ENCODE results near the gene MON1B. TPM values are rescaled to one million over a fixed set of nuclear protein-coding genes. Genes with fewer than 3 reads are reported as not detected.

The MON1B gene
- total RNA-seq, 1 experiment from 2014 or later: 48.0 TPM

GRCh38 chr16:77193377-77193776 is 2.4 kb downstream of the MON1B start:
- Histone ChIP-seq H3K23ac (ENCODE audit: insufficient read length, low read depth, low read length) (no peak overlapping the region), H2BK20ac (ENCODE audit: low read depth, low read length, poor library complexity, severe bottlenecking) (no peak overlapping the region), H3K79me1 (ENCODE audit: insufficient read depth, low read depth, low read length, poor library complexity, severe bottlenecking) (peaks cover 11% of the 10 kb centered on the region), H4K5ac (ENCODE audit: insufficient read length, low read depth, low read length) (no peak overlapping the region), H3K79me2 (ENCODE audit: insufficient read depth, low read length) (peaks cover 10% of the 10 kb centered on the region; the same call in 1 of the 2 replicates), H2BK15ac (ENCODE audit: low read depth, low read length) (no peak overlapping the region), H4K8ac (replicated peaks; ENCODE audit: insufficient read length, low read depth, low read length) (no peak overlapping the region), H2BK5ac (ENCODE audit: insufficient read length, low read length) (no peak overlapping the region), H2AK5ac (ENCODE audit: insufficient read length, low read length) (no peak overlapping the region), H3K4me2 (ENCODE audit: insufficient read depth, insufficient read length, low read length) (no peak overlapping the region), H2BK120ac (ENCODE audit: low read depth, low read length, poor library complexity, severe bottlenecking) (no peak overlapping the region), H3K23me2 (ENCODE audit: insufficient read length, low read depth, low read length, poor library complexity, severe bottlenecking) (peaks cover 8% of the 10 kb centered on the region), H4K20me1 (ENCODE audit: control insufficient read depth, insufficient read depth, insufficient read length) (no peaks in the 10 kb centered on the region), H3K4me1 (ENCODE audit: insufficient read depth, low read length) (no peaks in the 10 kb centered on the region), H3K56ac (ENCODE audit: insufficient read length, low read depth, low read length) (no peak overlapping the region), H4K91ac (ENCODE audit: insufficient read length, low read depth, low read length) (no peak overlapping the region), H3T11ph (ENCODE audit: low read length) (no peak overlapping the region), H2BK12ac (ENCODE audit: insufficient read length, low read depth, low read length) (no peak overlapping the region), H3K14ac (ENCODE audit: insufficient read depth, low read length) (no peak overlapping the region), H3K9ac (ENCODE audit: extremely low read depth, insufficient read length, low read length) (no peak overlapping the region), H3K27me3 (ENCODE audit: insufficient read depth, low read length) (no peaks in the 10 kb centered on the region; the same call in 1 of the 2 replicates), H3K4ac (ENCODE audit: low read depth, low read length) (no peak overlapping the region), H3K9me3 (ENCODE audit: control insufficient read depth, low read depth, low read length) (no peaks in the 10 kb centered on the region), H2AFZ (ENCODE audit: low read length) (no peak overlapping the region), H3K18ac (ENCODE audit: insufficient read length, low read depth, low read length) (no peak overlapping the region), H3K27ac (ENCODE audit: insufficient read length, low read depth, low read length) (no peak overlapping the region)
- Mint-ChIP-seq H3K27me3 (ENCODE audit: low read depth) (peaks cover 3% of the 10 kb centered on the region; the same call in 1 of the 2 replicates), H3K4me3 (no peak overlapping the region; a peak in 1 of 5 replicates), H3K4me1 (peaks cover 12 to 23% of the 10 kb centered on the region in 2 experiments), H3K36me3 (ENCODE audit: insufficient read depth in 1 of 3, low read depth in 3 of 3) (peaks cover 13 to 48% (median 45%) of the 10 kb centered on the region in 3 experiments), H3K9me3 (no peaks in the 10 kb centered on the region), H3K27ac (no peak overlapping the region)
- DNase-seq: no peak
- no CpG with 5 or more reads among the region's 13 CpGs for WGBS (ENCODE audit: extremely low coverage, insufficient read length, low lambda C conversion rate)
- TF ChIP-seq, protein P1, sequence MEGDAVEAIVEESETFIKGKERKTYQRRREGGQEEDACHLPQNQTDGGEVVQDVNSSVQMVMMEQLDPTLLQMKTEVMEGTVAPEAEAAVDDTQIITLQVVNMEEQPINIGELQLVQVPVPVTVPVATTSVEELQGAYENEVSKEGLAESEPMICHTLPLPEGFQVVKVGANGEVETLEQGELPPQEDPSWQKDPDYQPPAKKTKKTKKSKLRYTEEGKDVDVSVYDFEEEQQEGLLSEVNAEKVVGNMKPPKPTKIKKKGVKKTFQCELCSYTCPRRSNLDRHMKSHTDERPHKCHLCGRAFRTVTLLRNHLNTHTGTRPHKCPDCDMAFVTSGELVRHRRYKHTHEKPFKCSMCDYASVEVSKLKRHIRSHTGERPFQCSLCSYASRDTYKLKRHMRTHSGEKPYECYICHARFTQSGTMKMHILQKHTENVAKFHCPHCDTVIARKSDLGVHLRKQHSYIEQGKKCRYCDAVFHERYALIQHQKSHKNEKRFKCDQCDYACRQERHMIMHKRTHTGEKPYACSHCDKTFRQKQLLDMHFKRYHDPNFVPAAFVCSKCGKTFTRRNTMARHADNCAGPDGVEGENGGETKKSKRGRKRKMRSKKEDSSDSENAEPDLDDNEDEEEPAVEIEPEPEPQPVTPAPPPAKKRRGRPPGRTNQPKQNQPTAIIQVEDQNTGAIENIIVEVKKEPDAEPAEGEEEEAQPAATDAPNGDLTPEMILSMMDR (conservative IDR thresholded peaks at IDR 0.05): no peak

Data from H9 (cell line).